Measurements from ENCODE around the gene ABCA1. TPM values are rescaled to one million over a fixed set of nuclear protein-coding genes. Genes with fewer than 3 reads are reported as not detected.

The ABCA1 gene
- total and polyA plus RNA-seq, 10 of the 15 experiments (the other 5 are each of a cell fraction or from before 2014, with no cell fraction given) = 0.01 to 0.56 (median 0.16) TPM

GRCh38 chr9:104835161-104835560 lies 92.8 kb downstream of the ABCA1 start:
- H3K4me1 ChIP-seq (ENCODE audit: control insufficient read depth, insufficient read depth, low read length) = no peaks in the 10 kb centered on the region
- H3K9ac ChIP-seq (ENCODE audit: control insufficient read depth, insufficient read depth, low read length) = no peak overlapping the region
- in situ Hi-C loops (cut with MboI) = no loop called here
- H4K20me1 ChIP-seq (ENCODE audit: control insufficient read depth, insufficient read depth) = no peaks in the 10 kb centered on the region
- FAIRE-seq (no peak), DNase-seq (ENCODE audit: low read depth, low spot score) (no peak), ATAC-seq (no peak)
- H3K79me2 ChIP-seq (ENCODE audit: control insufficient read depth, insufficient read depth, low read length) = no peaks in the 10 kb centered on the region
- no TSS peak for BruUV-seq (replicated peaks)
- ChIA-PET CTCF (interaction anchor here (0.6 to 1.4 kb wide), 3 partner anchors 27 to 57 kb away, joined by 3 read pairs; no protein-coding TSS in a partner anchor), POLR2A (interaction anchor here (0.6 kb wide), 1 partner anchor 253 kb away, joined by 4 read pairs; no protein-coding TSS in a partner anchor), SMC1A (ENCODE audit: uncharacterized antibody, unreplicated experiment) (no interaction called here), RAD21 (ENCODE audit: unreplicated experiment) (no interaction called here)
- no peaks in the 10 kb centered on the region for H3K9me3 ChIP-seq (replicated peaks; ENCODE audit: control insufficient read depth, insufficient read depth, low read length)
- 56% methylated on average over 3 of the region's 3 CpGs for WGBS (ENCODE audit: insufficient coverage, insufficient replicate concordance, low lambda C conversion rate, missing lambda C conversion rate)
- no peak overlapping the region for H3K27ac ChIP-seq (ENCODE audit: control insufficient read depth, insufficient read depth)
- H3K4me3 ChIP-seq = no peak overlapping the region
- H2AFZ ChIP-seq (ENCODE audit: control insufficient read depth, low read depth, low read length) = no peak overlapping the region
- H3K27me3 ChIP-seq (replicated peaks in 1 of 2; ENCODE audit: control insufficient read depth in 2 of 2, insufficient read depth in 2 of 2, low read length in 1 of 2) = no peaks in the 10 kb centered on the region; a peak in 1 of 4 replicates
- H3K4me2 ChIP-seq (ENCODE audit: control insufficient read depth, insufficient read depth) = no peak overlapping the region
- intact Hi-C loops (cut with micrococcal nuclease; ENCODE audit: unreplicated experiment) = no loop called here
- no peaks in the 10 kb centered on the region for H3K36me3 ChIP-seq (ENCODE audit: control insufficient read depth in 2 of 2, insufficient read depth in 2 of 2, low read length in 1 of 2)
- no peak for TF ChIP-seq TARDBP (IDR thresholded peaks at IDR 0.05; ENCODE audit: borderline replicate concordance)
- TF ChIP-seq FOXM1 (IDR thresholded peaks at IDR 0.05; ENCODE audit: low read depth, low read length) = no peak
- TF ChIP-seq CEBPZ (IDR thresholded peaks at IDR 0.05; ENCODE audit: low read depth, low read length) = no peak
- TF ChIP-seq TBL1XR1 (IDR thresholded peaks at IDR 0.05; ENCODE audit: low read depth, low read length) = no peak
- no peak for TF ChIP-seq ZBTB4 (CRISPR knock-in tag; IDR thresholded peaks at IDR 0.05)
- TF ChIP-seq KDM1A (IDR thresholded peaks at IDR 0.05; ENCODE audit: borderline replicate concordance) = no peak
- no peak for TF ChIP-seq CHD1 (IDR thresholded peaks at IDR 0.05; ENCODE audit: low read depth, low read length)
- no peak for TF ChIP-seq EZH2 (IDR thresholded peaks at IDR 0.05; ENCODE audit: borderline replicate concordance, control insufficient read depth, low read depth, low read length)
- no peak for TF ChIP-seq SRF (IDR thresholded peaks at IDR 0.05; ENCODE audit: low read depth in 2 of 2, low read length in 2 of 2)
- TF ChIP-seq NKRF (conservative IDR thresholded peaks at IDR 0.05) = no peak
- no peak for TF ChIP-seq RB1 (IDR thresholded peaks at IDR 0.05; ENCODE audit: borderline replicate concordance)
- no peak for TF ChIP-seq BCLAF1 (IDR thresholded peaks at IDR 0.05)
- TF ChIP-seq SIX5 (IDR thresholded peaks at IDR 0.05; ENCODE audit: low read depth, low read length, severe bottlenecking) = no peak
